Glutamatergic neuron (in vitro differentiated cells): Measurements from ENCODE around the gene TOP1. TPM values are rescaled to one million over a fixed set of nuclear protein-coding genes. Genes with fewer than 3 reads are reported as not detected.
A peak's percentile ranks its signal among the peaks of the same experiment; 100 is the strongest.

ENCODE experiments used
- DNase-seq: peaks from one replicate; pipeline ENCODE4 v3.0.0; 2022
- H3K27ac Mint-ChIP-seq: one replicate; pipeline ENCODE4 v1.8.0; 2020; ENCODE audit warnings: mild to moderate bottlenecking, mixed read lengths, inconsistent platforms; ENCODE audit not compliant: unreplicated experiment
- H3K27me3 Mint-ChIP-seq: one replicate; pipeline ENCODE4 v1.8.0; 2020; ENCODE audit warnings: mild to moderate bottlenecking, moderate library complexity, mixed read lengths, inconsistent platforms; ENCODE audit not compliant: unreplicated experiment
- H3K36me3 Mint-ChIP-seq: one replicate; pipeline ENCODE4 v1.8.0; 2020; ENCODE audit warnings: mild to moderate bottlenecking, mixed read lengths, inconsistent platforms; ENCODE audit not compliant: unreplicated experiment
- H3K4me1 Mint-ChIP-seq: one replicate; pipeline ENCODE4 v1.8.0; 2020; ENCODE audit warnings: mild to moderate bottlenecking, low read depth, mixed read lengths, inconsistent platforms; ENCODE audit not compliant: unreplicated experiment
- H3K4me3 Mint-ChIP-seq: one replicate; pipeline ENCODE4 v1.8.0; 2020; ENCODE audit warnings: mild to moderate bottlenecking, mixed read lengths, inconsistent platforms; ENCODE audit not compliant: unreplicated experiment
- H3K9me3 Mint-ChIP-seq: one replicate; pipeline ENCODE4 v1.8.0; 2020; ENCODE audit warnings: mild to moderate bottlenecking, moderate library complexity, mixed read lengths, inconsistent platforms; ENCODE audit not compliant: unreplicated experiment
- total RNA-seq: library from RNA; stranded (reverse); fragmentation: NEBNext Ultra II Directional; extraction: Animal tissue kit (Norgen Biotek cat#: 25700); gene quantifications from one replicate; pipeline ENCODE4 v1.2.1, GENCODE V29; 2021; ENCODE audit not compliant: unreplicated experiment
- TF ChIP-seq, protein P1 (sequence below): fragments of 200-600 bp; sonication (generic); IDR thresholded peaks from one replicate; pipeline ENCODE4 v1.5.0; 2021; ENCODE audit not compliant: partially characterized antibody, unreplicated experiment

TOP1 gene
- total RNA-seq, 1 donor from 2014 or later: 68.7 TPM

DNA sequence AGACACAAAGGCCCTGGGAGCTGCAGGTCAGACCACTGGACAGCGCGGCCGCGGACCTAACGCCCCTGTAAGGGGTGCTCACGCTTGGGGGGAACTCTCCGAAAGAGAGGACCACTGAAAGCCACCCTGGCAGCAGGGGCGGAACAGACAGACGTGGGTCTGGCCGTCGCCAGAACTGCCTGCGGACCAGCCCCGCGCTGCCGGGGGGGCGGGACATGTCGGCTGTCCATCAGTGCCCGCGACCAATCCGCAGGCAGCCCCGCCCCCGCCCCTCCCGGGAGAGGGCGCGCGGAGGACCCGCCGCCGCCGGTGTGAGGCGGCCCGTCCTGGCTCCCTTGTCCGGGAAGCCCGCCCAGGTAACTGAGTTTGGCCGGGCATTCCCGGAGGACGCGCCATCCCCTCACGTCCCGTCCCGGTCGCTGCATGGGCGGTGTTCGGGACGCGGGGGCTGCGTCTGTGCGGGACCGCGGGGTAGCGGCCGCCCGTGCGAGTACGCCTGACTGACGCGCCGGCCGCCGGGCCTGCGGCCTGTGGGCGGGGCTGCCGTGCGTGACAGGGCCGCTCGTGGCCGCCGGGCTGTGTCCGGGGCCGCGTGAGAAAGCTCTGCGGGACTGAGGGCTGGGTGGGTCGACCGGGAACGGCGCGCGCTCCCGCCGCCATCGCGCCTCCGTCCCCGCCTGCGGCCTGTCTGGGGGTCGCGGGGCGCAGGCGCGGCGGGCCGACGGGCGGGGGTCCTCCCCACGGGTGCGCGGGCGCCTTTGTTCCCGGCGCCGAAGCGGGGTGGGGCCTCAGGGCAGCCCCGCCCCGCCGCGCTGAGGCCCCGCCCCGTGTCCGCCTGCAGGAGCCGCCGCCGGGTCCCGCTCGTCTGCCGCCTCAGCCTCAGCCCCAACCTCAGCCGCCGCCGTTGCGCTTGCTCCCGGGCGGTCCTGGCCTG, 108.3 kb downstream of the TOP1 start, which contains the start of gene PLCG1:
TSS of gene PLCG1 (plus strand) at position 864 of the 934 bp plus-strand sequence. CDS start 99 bp downstream, outside the sequence.
- Mint-ChIP-seq H3K9me3 (peaks cover 17% of the 10 kb centered on the region), H3K36me3 (no peaks in the 10 kb centered on the region), H3K27me3 (peaks cover 18% of the 10 kb centered on the region), H3K4me3 (peak within 1 kb of the TSS; percentile 99), H3K4me1 (peaks cover 43% of the 10 kb centered on the region), H3K27ac (peak within 1 kb of the TSS; percentile 96)
- DNase-seq: peak; percentile 94
- TF ChIP-seq, protein P1, sequence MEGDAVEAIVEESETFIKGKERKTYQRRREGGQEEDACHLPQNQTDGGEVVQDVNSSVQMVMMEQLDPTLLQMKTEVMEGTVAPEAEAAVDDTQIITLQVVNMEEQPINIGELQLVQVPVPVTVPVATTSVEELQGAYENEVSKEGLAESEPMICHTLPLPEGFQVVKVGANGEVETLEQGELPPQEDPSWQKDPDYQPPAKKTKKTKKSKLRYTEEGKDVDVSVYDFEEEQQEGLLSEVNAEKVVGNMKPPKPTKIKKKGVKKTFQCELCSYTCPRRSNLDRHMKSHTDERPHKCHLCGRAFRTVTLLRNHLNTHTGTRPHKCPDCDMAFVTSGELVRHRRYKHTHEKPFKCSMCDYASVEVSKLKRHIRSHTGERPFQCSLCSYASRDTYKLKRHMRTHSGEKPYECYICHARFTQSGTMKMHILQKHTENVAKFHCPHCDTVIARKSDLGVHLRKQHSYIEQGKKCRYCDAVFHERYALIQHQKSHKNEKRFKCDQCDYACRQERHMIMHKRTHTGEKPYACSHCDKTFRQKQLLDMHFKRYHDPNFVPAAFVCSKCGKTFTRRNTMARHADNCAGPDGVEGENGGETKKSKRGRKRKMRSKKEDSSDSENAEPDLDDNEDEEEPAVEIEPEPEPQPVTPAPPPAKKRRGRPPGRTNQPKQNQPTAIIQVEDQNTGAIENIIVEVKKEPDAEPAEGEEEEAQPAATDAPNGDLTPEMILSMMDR: no peak

DNA sequence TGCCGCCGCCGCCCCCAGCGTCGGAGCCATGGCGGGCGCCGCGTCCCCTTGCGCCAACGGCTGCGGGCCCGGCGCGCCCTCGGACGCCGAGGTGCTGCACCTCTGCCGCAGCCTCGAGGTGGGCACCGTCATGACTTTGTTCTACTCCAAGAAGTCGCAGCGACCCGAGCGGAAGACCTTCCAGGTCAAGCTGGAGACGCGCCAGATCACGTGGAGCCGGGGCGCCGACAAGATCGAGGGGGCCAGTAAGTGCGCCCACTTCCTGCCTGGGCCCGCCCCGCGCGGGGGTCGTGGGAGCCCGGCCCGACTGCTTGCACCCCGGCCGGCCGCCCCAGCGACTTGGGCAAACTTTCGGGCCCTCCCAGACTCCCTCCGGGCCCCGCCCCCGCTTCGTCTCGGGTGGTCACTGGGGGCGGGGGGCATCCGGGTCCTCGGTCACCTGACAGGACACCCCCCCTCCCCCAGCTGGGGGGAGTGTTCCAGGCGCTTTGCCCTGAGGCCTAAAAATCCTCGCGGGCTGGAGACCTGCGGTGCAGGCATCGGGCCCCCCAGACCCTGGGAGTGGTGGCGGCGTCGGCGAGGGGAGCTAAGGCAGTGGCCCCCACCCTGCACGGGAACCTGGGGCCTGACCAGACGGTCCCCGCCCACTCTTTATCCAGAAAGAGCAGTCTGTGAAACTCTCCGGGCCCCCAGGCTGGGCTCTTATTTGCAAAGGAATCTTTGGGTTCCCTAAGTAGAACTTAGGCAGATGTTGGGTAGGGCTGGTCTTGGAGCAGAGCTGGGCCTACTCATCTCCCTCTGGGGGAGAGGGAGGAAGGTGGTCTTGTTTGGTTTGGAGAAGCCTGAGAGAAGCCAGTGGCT, 109.2 kb downstream of the TOP1 start:
- peak; percentile 89 for DNase-seq
- Mint-ChIP-seq H3K9me3 (peaks cover 17% of the 10 kb centered on the region), H3K27me3 (peaks cover 19% of the 10 kb centered on the region), H3K4me1 (peaks cover 51% of the 10 kb centered on the region), H3K4me3 (peak overlapping the region; percentile 99), H3K36me3 (no peaks in the 10 kb centered on the region), H3K27ac (peak overlapping the region; percentile 96)
- TF ChIP-seq, protein P1: no peak

DNA sequence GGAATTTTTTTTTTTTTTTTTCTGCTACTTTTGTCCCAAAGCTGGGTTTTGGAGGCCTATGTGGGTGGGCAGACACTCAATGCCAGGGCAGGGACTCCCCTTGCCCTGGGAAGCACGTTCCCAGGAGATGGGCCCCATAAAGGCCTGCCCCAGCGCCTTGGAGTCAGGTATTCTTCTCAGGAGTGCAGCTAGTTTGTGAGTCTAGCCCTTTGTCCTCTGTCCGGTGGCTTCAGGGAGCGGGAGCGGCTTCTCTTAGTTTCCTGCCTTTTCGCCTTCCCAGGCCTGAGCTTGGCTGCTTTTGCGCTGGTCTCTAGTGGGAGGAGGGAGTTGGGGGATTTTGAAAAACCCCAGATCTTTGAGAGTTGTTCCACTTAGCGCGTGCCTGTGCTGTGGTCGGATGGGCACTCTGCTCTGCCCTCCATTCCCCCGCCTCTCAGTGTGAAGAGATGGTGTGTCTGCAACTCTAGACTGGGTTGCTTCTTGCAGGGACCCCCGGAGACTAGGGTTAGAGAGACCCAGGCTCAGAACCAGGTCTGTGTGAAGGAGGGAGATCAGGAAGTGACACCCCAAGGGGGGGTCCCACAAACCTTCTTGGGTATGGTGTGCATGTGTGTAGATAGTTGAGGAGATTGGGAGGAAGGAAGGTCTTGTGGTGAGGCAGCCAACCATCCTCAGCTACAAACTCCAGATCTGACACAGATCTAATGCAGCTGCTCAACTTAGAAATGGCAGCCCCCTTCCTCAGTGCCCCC, 110.0 kb downstream of the TOP1 start:
- peak overlapping the region; percentile 96 for H3K27ac Mint-ChIP-seq
- peaks cover 22% of the 10 kb centered on the region for H3K27me3 Mint-ChIP-seq
- no peak for DNase-seq
- H3K4me1 Mint-ChIP-seq: peaks cover 50% of the 10 kb centered on the region
- no peaks in the 10 kb centered on the region for H3K36me3 Mint-ChIP-seq
- TF ChIP-seq, protein P1: no peak
- peaks cover 17% of the 10 kb centered on the region for H3K9me3 Mint-ChIP-seq
- peak overlapping the region; percentile 99 for H3K4me3 Mint-ChIP-seq

DNA sequence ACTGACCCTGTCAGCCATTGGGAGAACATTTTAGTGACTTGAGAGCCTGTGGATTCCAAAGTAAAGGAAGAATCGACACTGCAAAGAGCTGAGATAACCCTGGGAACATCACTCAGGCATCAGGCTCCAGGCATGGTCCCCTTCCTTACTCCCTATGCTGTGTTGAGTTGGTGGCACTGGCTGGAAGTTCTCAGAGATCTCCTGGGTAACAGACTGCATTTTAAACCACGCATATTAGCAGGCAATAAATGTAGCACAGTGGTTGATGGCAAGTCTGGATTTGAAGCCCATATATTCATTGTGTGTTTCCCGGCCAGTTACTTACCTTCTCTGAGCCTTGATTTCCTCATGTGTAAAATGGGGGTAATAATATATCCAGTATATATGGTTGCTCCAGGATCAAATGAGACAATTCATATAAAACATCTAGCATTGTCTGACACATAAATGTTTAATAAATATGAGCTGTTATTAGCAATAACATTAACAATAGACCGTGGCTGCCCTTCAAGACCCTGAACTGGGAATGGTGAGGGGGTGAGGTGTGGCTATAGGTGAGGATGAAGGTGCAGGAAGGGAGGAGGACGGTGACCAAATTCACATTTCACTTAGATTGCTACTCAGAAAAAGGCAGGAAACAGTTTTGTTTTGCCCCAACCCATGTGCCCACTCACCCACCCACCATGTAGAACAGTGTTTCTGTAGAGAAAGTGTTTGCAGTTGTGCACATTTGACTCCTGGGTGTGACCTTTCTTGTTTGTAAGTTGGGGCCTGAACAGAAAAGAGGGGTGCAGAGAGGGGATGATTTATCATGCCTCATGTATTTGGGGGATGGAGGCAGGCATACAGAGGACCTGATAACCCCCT, 110.8 kb downstream of the TOP1 start:
- Mint-ChIP-seq H3K4me3 (peak overlapping the region; percentile 99), H3K4me1 (peaks cover 50% of the 10 kb centered on the region), H3K9me3 (peaks cover 17% of the 10 kb centered on the region), H3K36me3 (no peaks in the 10 kb centered on the region), H3K27ac (peak overlapping the region; percentile 96), H3K27me3 (peaks cover 22% of the 10 kb centered on the region)
- DNase-seq: no peak
- TF ChIP-seq, protein P1: no peak
